Measurements from ENCODE around the gene HLA-DPB1. TPM values are rescaled to one million over a fixed set of nuclear protein-coding genes. Genes with fewer than 3 reads are reported as not detected.

HLA-DPB1 gene
- total RNA-seq, 4 donors from 2014 or later = 9.5 to 104 (median 19.7) TPM

DNA sequence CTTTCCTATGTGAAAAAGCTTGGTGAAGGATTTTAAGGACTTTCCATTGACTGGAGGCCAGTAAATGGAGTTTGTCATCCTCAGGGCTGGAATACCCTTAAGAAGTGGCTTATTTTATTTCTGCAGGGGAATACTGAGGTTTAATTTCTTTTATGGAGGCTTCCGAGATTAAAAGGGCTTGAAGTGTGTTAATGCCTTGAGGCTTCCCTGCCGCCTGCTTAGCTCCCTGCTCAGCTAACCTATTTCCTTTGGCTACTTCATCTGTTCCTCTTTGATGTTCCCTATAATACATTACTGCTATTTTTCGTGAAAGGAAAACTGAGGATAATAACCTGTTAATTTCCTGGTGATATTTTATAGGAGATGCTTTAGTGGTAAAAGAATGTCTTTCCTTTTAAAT, 44.2 kb downstream of the HLA-DPB1 start:
- H3K36me3 ChIP-seq = no peaks in the 10 kb centered on the region
- no peaks in the 10 kb centered on the region for H3K4me1 ChIP-seq
- DNase-seq = no peak
- TF ChIP-seq, protein P1, sequence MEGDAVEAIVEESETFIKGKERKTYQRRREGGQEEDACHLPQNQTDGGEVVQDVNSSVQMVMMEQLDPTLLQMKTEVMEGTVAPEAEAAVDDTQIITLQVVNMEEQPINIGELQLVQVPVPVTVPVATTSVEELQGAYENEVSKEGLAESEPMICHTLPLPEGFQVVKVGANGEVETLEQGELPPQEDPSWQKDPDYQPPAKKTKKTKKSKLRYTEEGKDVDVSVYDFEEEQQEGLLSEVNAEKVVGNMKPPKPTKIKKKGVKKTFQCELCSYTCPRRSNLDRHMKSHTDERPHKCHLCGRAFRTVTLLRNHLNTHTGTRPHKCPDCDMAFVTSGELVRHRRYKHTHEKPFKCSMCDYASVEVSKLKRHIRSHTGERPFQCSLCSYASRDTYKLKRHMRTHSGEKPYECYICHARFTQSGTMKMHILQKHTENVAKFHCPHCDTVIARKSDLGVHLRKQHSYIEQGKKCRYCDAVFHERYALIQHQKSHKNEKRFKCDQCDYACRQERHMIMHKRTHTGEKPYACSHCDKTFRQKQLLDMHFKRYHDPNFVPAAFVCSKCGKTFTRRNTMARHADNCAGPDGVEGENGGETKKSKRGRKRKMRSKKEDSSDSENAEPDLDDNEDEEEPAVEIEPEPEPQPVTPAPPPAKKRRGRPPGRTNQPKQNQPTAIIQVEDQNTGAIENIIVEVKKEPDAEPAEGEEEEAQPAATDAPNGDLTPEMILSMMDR (IDR thresholded peaks at IDR 0.05) = no peak
- TF ChIP-seq POLR2A (IDR thresholded peaks at IDR 0.05) = no peak
- no peaks in the 10 kb centered on the region for H3K9me3 ChIP-seq
- no peak overlapping the region for H3K4me3 ChIP-seq
- H3K27ac ChIP-seq = no peak overlapping the region
- H3K27me3 ChIP-seq = peaks cover 0 to 16% of the 10 kb centered on the region in 2 donors

DNA sequence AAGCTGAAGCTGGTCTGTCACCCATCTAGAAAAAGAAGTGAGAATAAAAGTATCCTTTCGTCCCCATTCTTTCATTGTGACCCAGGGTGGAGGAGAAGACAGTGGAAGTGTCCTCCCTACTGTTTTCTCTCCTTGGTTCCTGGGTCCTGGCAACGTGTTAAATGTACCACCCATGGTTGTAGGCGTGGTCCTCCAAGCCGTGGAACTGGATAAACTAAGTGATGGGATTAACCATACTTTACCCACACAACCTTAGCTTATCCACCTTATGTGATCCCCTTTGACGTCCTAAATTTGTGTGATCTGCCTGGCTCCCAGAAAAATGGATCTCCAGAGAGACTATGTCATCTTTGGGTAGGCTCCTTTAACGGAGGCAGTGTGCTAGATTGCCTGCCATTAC, 47.4 kb downstream of the HLA-DPB1 start:
- TF ChIP-seq, protein P1 (IDR thresholded peaks at IDR 0.05) = no peak
- TF ChIP-seq POLR2A (IDR thresholded peaks at IDR 0.05) = no peak
- no peaks in the 10 kb centered on the region for H3K9me3 ChIP-seq
- H3K27me3 ChIP-seq = no peaks in the 10 kb centered on the region
- H3K4me3 ChIP-seq = no peak overlapping the region
- no peaks in the 10 kb centered on the region for H3K36me3 ChIP-seq
- no peak for DNase-seq
- no peaks in the 10 kb centered on the region for H3K4me1 ChIP-seq
- H3K27ac ChIP-seq = no peak overlapping the region

DNA sequence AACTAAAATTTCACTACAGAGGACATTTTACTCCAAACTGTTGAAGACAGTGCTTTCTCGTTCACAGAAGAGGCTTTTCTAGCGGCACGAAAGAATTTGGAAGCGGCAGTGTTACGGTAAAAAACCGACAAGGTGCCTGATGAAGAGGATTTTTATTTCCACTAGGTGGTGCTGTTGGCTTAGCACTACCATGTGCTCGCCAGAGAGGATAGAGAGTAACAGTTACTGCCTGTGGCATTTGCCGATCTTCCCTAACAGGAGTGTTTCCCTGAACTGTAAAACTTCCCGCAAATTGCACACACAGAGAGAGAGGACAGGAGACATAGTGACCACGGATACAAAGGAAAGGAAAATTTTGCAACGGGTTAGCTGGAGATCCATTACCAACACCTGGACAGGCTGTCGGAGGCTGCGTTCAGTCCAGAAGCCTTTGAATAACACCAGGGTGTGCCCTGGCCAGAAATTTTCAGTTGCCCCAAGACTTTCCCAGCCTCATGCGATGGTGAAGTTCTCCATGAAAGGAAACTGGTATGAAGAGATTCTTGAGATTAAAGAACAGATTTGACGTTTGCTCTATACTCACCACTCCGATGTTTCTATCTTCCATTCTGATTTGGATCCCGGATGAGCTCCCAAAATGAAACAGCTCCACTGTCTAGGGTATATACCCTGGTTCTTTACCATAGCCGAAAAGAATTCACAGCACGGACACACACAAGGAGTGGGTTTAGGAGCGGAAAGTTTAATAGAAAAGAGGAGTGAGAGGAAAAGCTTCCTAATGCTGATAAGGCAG, 48.1 kb downstream of the HLA-DPB1 start:
- no peaks in the 10 kb centered on the region for H3K36me3 ChIP-seq
- no peak overlapping the region for H3K4me3 ChIP-seq
- no peak for DNase-seq

DNA sequence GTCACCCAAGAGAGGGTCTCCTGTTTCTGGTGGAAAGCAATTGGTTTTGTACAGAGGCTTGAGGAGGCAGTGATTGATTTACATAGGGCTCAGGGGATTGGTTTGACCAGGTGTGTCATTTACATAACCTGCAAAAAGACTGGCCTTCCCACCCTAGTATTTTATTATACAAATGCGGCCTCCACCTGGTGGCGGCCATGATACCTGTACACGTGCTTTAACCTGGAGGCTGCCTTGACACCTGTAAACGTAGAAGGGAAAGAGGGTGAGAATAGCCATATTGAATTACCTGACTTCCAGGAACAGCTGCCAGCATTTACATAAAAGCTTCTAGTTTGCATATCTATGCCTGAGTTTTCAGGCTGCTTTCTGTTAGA, 48.7 kb downstream of the HLA-DPB1 start:
- DNase-seq = no peak
- H3K4me1 ChIP-seq = no peaks in the 10 kb centered on the region
- no peak overlapping the region for H3K4me3 ChIP-seq
- no peaks in the 10 kb centered on the region for H3K9me3 ChIP-seq
- TF ChIP-seq, protein P1 (IDR thresholded peaks at IDR 0.05) = no peak
- TF ChIP-seq POLR2A (IDR thresholded peaks at IDR 0.05) = no peak
- no peaks in the 10 kb centered on the region for H3K36me3 ChIP-seq
- H3K27ac ChIP-seq = no peak overlapping the region
- no peaks in the 10 kb centered on the region for H3K27me3 ChIP-seq

More for the DNA sequence above, 48.1 kb downstream of the HLA-DPB1 start:
- TF ChIP-seq POLR2A (IDR thresholded peaks at IDR 0.05) = no peak
- TF ChIP-seq, protein P1 (IDR thresholded peaks at IDR 0.05) = peak in 4 of 6 experiments; percentile 37 to 48 (median 44)
- no peaks in the 10 kb centered on the region for H3K9me3 ChIP-seq
- H3K4me1 ChIP-seq = no peaks in the 10 kb centered on the region
- H3K27me3 ChIP-seq = no peaks in the 10 kb centered on the region
- no peak overlapping the region for H3K27ac ChIP-seq

DNA sequence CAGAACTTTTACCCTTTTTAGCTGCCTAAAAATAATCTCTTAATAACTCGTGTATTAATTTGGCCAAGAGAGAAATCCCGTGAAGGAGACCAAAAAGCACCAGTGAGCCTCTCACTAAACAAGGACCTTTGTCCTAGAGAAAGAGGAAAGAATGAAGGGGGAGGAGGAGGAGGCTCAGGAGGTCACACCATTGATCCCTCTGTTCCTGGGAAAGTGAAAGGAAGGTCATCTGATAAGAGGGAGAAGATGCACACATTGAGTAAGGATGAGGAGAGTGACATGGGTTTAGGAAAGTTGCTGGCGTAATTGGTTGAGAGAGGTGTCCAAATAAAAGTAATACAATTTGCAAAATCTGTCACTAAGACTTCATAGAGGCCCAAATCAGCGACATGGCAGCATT, 49.2 kb downstream of the HLA-DPB1 start:
- Histone ChIP-seq H3K4me3 (no peak overlapping the region), H3K27ac (no peak overlapping the region), H3K36me3 (no peaks in the 10 kb centered on the region), H3K4me1 (no peaks in the 10 kb centered on the region), H3K9me3 (no peaks in the 10 kb centered on the region), H3K27me3 (no peaks in the 10 kb centered on the region)
- no peak for DNase-seq
- TF ChIP-seq POLR2A (IDR thresholded peaks at IDR 0.05) = no peak
- TF ChIP-seq, protein P1 (IDR thresholded peaks at IDR 0.05) = no peak
